K562 (cell line): ENCODE results near the gene RBPJL. TPM values are rescaled to one million over a fixed set of nuclear protein-coding genes. Genes with fewer than 3 reads are reported as not detected.

Experiments used
- ATAC-seq: fragments of 200-7000 bp; cut with Tn5 transposase; 3 replicates; pipeline ENCODE4 v1.9.1; 2020; ENCODE audit warnings: moderate library complexity
- BruUV-seq: library from RNA; stranded (reverse); fragments of 400-500 nt; replicated peaks from 2 replicates; lab custom pipeline; 2021; lab: Mats Ljungman, UMichigan
- CTCF ChIA-PET: fragments of 300-600 bp; formaldehyde crosslinking; extraction: SDS; loops from one replicate; lab custom pipeline; 2021; ENCODE audit warnings: low intra/inter-chr PET ratio; lab: Yijun Ruan, JAX
- POLR2A ChIA-PET: fragments of 300-600, 350-650 bp; sonication (Branson Sonifier 250); formaldehyde crosslinking; extraction: SDS; loops from one replicate; lab custom pipeline; 2021; ENCODE audit warnings: antibody characterized with exemption, inconsistent platforms; lab: Yijun Ruan, JAX
- DNase-seq, 4 experiments: peaks; one replicate each; pipeline versions ENCODE4 v3.0.0 to v3.0.0-alpha.2; 2011 to 2018; ENCODE audit warnings: low spot score in 3 of 4, mixed read lengths in 3 of 4; ENCODE audit errors: extremely low read depth in 1 of 4
- FAIRE-seq: peaks from 2 replicates; lab custom pipeline; 2011; peaks lifted over from hg19 to GRCh38; lab: Jason Lieb, UNC
- H2AFZ ChIP-seq: 2 replicates; pipeline ENCODE4 v1.6.0; 2011; ENCODE audit warnings: low read depth, low read length, control low read depth, inconsistent platforms
- H3K27ac ChIP-seq: fragments of 200-600 bp; 3 replicates; pipeline ENCODE4 v1.8.0; 2011; ENCODE audit warnings: low read depth, mild to moderate bottlenecking, control low read depth, inconsistent platforms, low read length, moderate library complexity, mixed read lengths; ENCODE audit errors: extremely low read depth
- H3K27me3 ChIP-seq, 2 experiments: fragments of 300-600 bp in 1 of 2; 2 replicates in 1 of 2; 3 replicates in 1 of 2; pipeline versions ENCODE4 v1.6.0 to v1.8.0; 2011; ENCODE audit warnings: inconsistent platforms in 2 of 2, low read length in 2 of 2, mild to moderate bottlenecking in 1 of 2, mixed read lengths in 1 of 2, moderate library complexity in 1 of 2; ENCODE audit not compliant: control insufficient read depth in 2 of 2, insufficient read depth in 2 of 2
- H3K36me3 ChIP-seq: fragments of 300-600 bp; 3 replicates; pipeline ENCODE4 v1.8.0; 2011; ENCODE audit warnings: mild to moderate bottlenecking, low read length, inconsistent platforms; ENCODE audit not compliant: control insufficient read depth, insufficient read depth
- H3K4me1 ChIP-seq, 2 experiments: fragments of 200-600 bp in 1 of 2; replicated peaks in 1 of 2; 2 replicates in 1 of 2; 3 replicates in 1 of 2; pipeline versions ENCODE4 v1.5.1 to v1.8.0; 2011; ENCODE audit warnings: inconsistent platforms in 2 of 2, low read length in 2 of 2, mild to moderate bottlenecking in 1 of 2, mixed read lengths in 1 of 2, moderate library complexity in 1 of 2; ENCODE audit not compliant: control insufficient read depth in 2 of 2, insufficient read depth in 2 of 2
- H3K4me2 ChIP-seq: 2 replicates; pipeline ENCODE4 v1.6.1; 2011; ENCODE audit warnings: low read length, control low read depth, inconsistent platforms, mixed read lengths; ENCODE audit not compliant: insufficient read depth
- H3K4me3 ChIP-seq: fragments of 200-600 bp; sonication (generic), shearing (Covaris generic); 2 replicates; pipeline ENCODE4 v1.5.1; 2016; ENCODE audit warnings: control low read depth, inconsistent platforms
- H3K79me2 ChIP-seq: fragments of 200-600 bp; 3 replicates; pipeline ENCODE4 v1.8.0; 2011; ENCODE audit warnings: low read length, inconsistent platforms; ENCODE audit not compliant: control insufficient read depth, insufficient read depth
- H3K9ac ChIP-seq, 2 experiments: 2 replicates each; pipeline versions ENCODE4 v1.6.0 to v1.6.1; 2011; ENCODE audit warnings: low read depth in 2 of 2, low read length in 2 of 2, control low read depth in 1 of 2, inconsistent platforms in 1 of 2, mild to moderate bottlenecking in 1 of 2, mixed read lengths in 1 of 2; ENCODE audit not compliant: insufficient read depth in 1 of 2
- H3K9me1 ChIP-seq: one replicate; pipeline ENCODE4 v1.6.0; 2011; ENCODE audit warnings: inconsistent platforms, mild to moderate bottlenecking, low read length, moderate library complexity; ENCODE audit not compliant: control insufficient read depth, insufficient read depth
- H3K9me3 ChIP-seq: replicated peaks from 2 replicates; pipeline ENCODE4 v1.5.1; 2011; ENCODE audit warnings: low read depth, low read length, inconsistent platforms; ENCODE audit not compliant: control insufficient read depth, insufficient read depth
- H4K20me1 ChIP-seq: replicated peaks from 2 replicates; pipeline ENCODE4 v1.6.1; 2011; ENCODE audit warnings: low read length, inconsistent platforms, mixed read lengths; ENCODE audit not compliant: control insufficient read depth, insufficient read depth
- ARID1B ChIP-seq: fragments of 450-650 bp; IDR thresholded peaks from 2 replicates; pipeline ENCODE4 v1.6.1; 2016; ENCODE audit warnings: antibody characterized with exemption, mild to moderate bottlenecking, inconsistent platforms
- BMI1 ChIP-seq: fragments of 150-350 bp; IDR thresholded peaks from 2 replicates; pipeline ENCODE4 v1.6.1; 2014; ENCODE audit warnings: low read length
- CBX3 ChIP-seq, 2 experiments: IDR thresholded peaks; 1 replicate in 1 of 2; 2 replicates in 1 of 2; pipeline ENCODE4 v1.6.1; 2012; ENCODE audit warnings: inconsistent platforms in 2 of 2, low read length in 2 of 2, borderline replicate concordance in 1 of 2, control low read depth in 1 of 2
- GTF2A2 ChIP-seq: IDR thresholded peaks from 2 replicates; pipeline ENCODE4 v1.6.1; 2016; ENCODE audit warnings: mild to moderate bottlenecking, missing genetic modification characterization, missing compliant biosample characterization
- MAFF ChIP-seq: IDR thresholded peaks from 2 replicates; pipeline ENCODE4 v1.6.1; 2012; ENCODE audit warnings: low read length, improper control_type of control experiment
- MEF2A ChIP-seq: IDR thresholded peaks from 2 replicates; pipeline ENCODE4 v1.6.1; 2011; ENCODE audit warnings: low read depth, mild to moderate bottlenecking, low read length, moderate library complexity; ENCODE audit not compliant: control insufficient read depth
- MNT ChIP-seq, 2 experiments: fragments of 450-650 bp; conservative IDR thresholded peaks; 2 replicates each; pipeline ENCODE4 v1.6.1; 2017; ENCODE audit warnings: mild to moderate bottlenecking in 2 of 2, moderate library complexity in 2 of 2
- NELFE ChIP-seq: IDR thresholded peaks from 2 replicates; pipeline ENCODE4 v1.6.1; 2011; ENCODE audit warnings: mild to moderate bottlenecking; ENCODE audit not compliant: insufficient read depth, insufficient read length
- NFYB ChIP-seq: IDR thresholded peaks from 2 replicates; pipeline ENCODE4 v1.6.1; 2011; ENCODE audit warnings: mild to moderate bottlenecking, moderate library complexity; ENCODE audit not compliant: insufficient read length; ENCODE audit errors: extremely low read depth
- TBP ChIP-seq: optimal IDR thresholded peaks from 2 replicates; pipeline ENCODE3; 2011; ENCODE audit warnings: low read depth, low read length, improper control_type of control experiment
- TEAD2 ChIP-seq: fragments of 450-650 bp; IDR thresholded peaks from 2 replicates; pipeline ENCODE4 v1.6.1; 2016; ENCODE audit warnings: missing genetic modification characterization, control low read depth, missing compliant biosample characterization
- THAP7 ChIP-seq: fragments of 250-450 bp; sonication (Bioruptor Pico); IDR thresholded peaks from 2 replicates; pipeline ENCODE4 v1.5.0; 2021
- XRCC5 ChIP-seq: fragments of 200-400 bp; formaldehyde crosslinking; IDR thresholded peaks from 2 replicates; pipeline ENCODE4 v1.6.1; 2017; ENCODE audit warnings: low read depth, mild to moderate bottlenecking, low read length
- ZBTB43 ChIP-seq: sonication (generic); formaldehyde crosslinking; IDR thresholded peaks from 2 replicates; pipeline ENCODE4 v1.8.0; 2023; ENCODE audit warnings: mild to moderate bottlenecking, missing genetic modification reagents
- ZNF277 ChIP-seq: fragments of 250-450 bp; sonication (Bioruptor Pico); IDR thresholded peaks from 2 replicates; pipeline ENCODE4 v1.8.0; 2022; ENCODE audit warnings: inconsistent platforms, mild to moderate bottlenecking, moderate library complexity, borderline replicate concordance
- ZNF354B ChIP-seq: fragments of 250-450 bp; sonication (Bioruptor Pico); IDR thresholded peaks from 2 replicates; pipeline ENCODE4 v1.4.0; 2020
- ZNF384 ChIP-seq: IDR thresholded peaks from 2 replicates; pipeline ENCODE4 v1.6.1; 2012; ENCODE audit warnings: low read depth, low read length, improper control_type of control experiment
- ZNF707 ChIP-seq: fragments of 250-450 bp; sonication (Bioruptor Pico); conservative IDR thresholded peaks from 2 replicates; pipeline ENCODE4 v1.8.0; 2022; ENCODE audit warnings: inconsistent platforms, mild to moderate bottlenecking, moderate library complexity
- ZNF764 ChIP-seq: fragments of 250-450 bp; sonication (Bioruptor Pico); IDR thresholded peaks from 2 replicates; pipeline ENCODE4 v1.4.0; 2020; ENCODE audit warnings: low read depth, mild to moderate bottlenecking, moderate library complexity
- WGBS: fragments of 100-300 bp; shearing (Covaris generic); methylation state at CpG from one replicate; pipeline ENCODE4 v1.1.6; 2016; ENCODE audit warnings: low coverage, mixed read lengths; ENCODE audit not compliant: insufficient coverage; ENCODE audit errors: missing lambda C conversion rate; 5-methylcytosine and 5-hydroxymethylcytosine counted together
- in situ Hi-C: fragments of 300-500 bp; cut with MboI; formaldehyde crosslinking; loops from 4 replicates; pipeline ENCODE4 v1.15.0; 2018; ENCODE audit warnings: inconsistent platforms, mixed read lengths
- intact Hi-C: fragments of 100-400 bp; cut with micrococcal nuclease; formaldehyde crosslinking; loops from 2 replicates; pipeline ENCODE4 v1.14.2; 2022
- polyA plus RNA-seq, 8 experiments: library from polyadenylated mRNA; depleted of rRNA in 4 of 8; stranded (reverse) in 5 of 8; unstranded in 3 of 8; fragments of >200 nt; fragmentation: Nextera tagmentation in 2 of 8; fragmentation: Illumina TruSeq in 1 of 8; extraction: Ambion mirVana in 2 of 8; extraction: Trizol in 1 of 8; gene quantifications; 2 replicates each; pipeline versions ENCODE4 v1.2.1 to v1.2.3, GENCODE V29; 2011 to 2014; ENCODE audit warnings: inconsistent platforms in 1 of 8, missing spikeins in 1 of 8
- total RNA-seq, 7 experiments: library from RNA; depleted of rRNA in 6 of 7; stranded (reverse); fragments of >200 nt in 6 of 7; fragmentation: Illumina TruSeq in 2 of 7; extraction: Trizol in 2 of 7; gene quantifications; 2 replicates each; pipeline versions ENCODE4 v1.2.1 to v1.2.3, GENCODE V29; 2011 to 2021; ENCODE audit warnings: low replicate concordance in 1 of 7

RBPJL gene
- total and polyA plus RNA-seq, 9 of the 15 experiments (the other 6 are each of a cell fraction or from before 2014, with no cell fraction given) = not detected

DNA sequence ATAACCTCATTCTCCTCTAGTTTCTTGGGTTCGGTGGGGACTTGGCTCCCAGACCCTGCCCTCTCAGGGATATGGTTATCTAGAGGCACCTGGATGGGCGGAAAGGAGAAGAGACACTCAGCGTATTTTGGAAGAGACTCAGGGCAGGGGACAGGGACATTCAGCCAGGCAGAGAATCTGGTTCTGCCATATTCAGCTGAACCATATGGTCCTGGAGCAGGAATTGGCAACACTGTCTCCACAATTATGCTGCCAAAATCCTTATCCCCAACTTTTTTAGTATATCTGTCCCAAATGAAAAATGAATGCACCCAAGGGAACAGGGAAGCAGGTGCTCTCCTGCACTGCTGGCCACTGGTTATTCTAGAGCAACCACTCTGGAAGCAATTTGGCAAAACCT is 23.8 kb downstream of the RBPJL start:
- Histone ChIP-seq H3K27ac (no peak overlapping the region), H4K20me1 (no peaks in the 10 kb centered on the region), H3K9ac (no peak overlapping the region), H3K36me3 (peaks cover 21% of the 10 kb centered on the region; the same call in 2 of the 3 replicates), H3K9me3 (no peaks in the 10 kb centered on the region), H3K4me2 (no peak overlapping the region), H3K9me1 (no peaks in the 10 kb centered on the region), H2AFZ (no peak overlapping the region), H3K79me2 (no peaks in the 10 kb centered on the region), H3K4me3 (no peak overlapping the region), H3K27me3 (no peaks in the 10 kb centered on the region), H3K4me1 (no peaks in the 10 kb centered on the region)
- in situ Hi-C loops = no loop called here
- ATAC-seq = no peak
- no peak for DNase-seq
- no peak for FAIRE-seq
- 96% methylated on average over 3 of the region's 3 CpGs for WGBS
- intact Hi-C loops = no loop called here
- no TSS peak for BruUV-seq
- POLR2A ChIA-PET = interaction anchor here (0.9 kb wide), 1 partner anchor 15 kb away, joined by 3 read pairs; no protein-coding TSS in a partner anchor
- CTCF ChIA-PET = no interaction called here
- TF ChIP-seq GTF2A2 (no peak), MNT (conservative IDR thresholded peaks at IDR 0.05) (no peak), TEAD2 (tag) (no peak), ZNF707 (CRISPR knock-in tag) (no peak), MAFF (no peak), ZNF354B (CRISPR knock-in tag) (no peak), MEF2A (no peak), XRCC5 (no peak), THAP7 (CRISPR knock-in tag) (no peak), ZBTB43 (CRISPR knock-in tag) (no peak), NELFE (no peak), NFYB (no peak), TBP (no peak), ZNF764 (CRISPR knock-in tag) (no peak), CBX3 (IDR thresholded peaks at IDR 0.05; ENCODE audit: borderline replicate concordance in 1 of 2, low read length in 2 of 2) (no peak), ARID1B (no peak), ZNF384 (no peak), BMI1 (no peak), ZNF277 (CRISPR knock-in tag) (no peak)
